Activated B cell treated with CpG ODN at 0.5 μM for 24 hours (primary cell): ENCODE measurements around the gene USPL1. TPM values are rescaled to one million over a fixed set of nuclear protein-coding genes. Genes with fewer than 3 reads are reported as not detected.

ENCODE experiments used
- ATAC-seq: fragments of 200-7000 bp; cut with Tn5 transposase; one replicate; pipeline ENCODE4 v1.10.0; 2021; ENCODE audit warnings: low read depth, mild to moderate bottlenecking, moderate library complexity
- CTCF ChIA-PET: fragments of 350-600 bp; sonication (Branson Sonifier 250); formaldehyde crosslinking; loops from one replicate; lab custom pipeline; 2021; ENCODE audit warnings: antibody characterized with exemption; lab: Charles Lee
- POLR2A ChIA-PET: fragments of 350-600 bp; sonication (Branson Sonifier 250); formaldehyde crosslinking; loops from one replicate; lab custom pipeline; 2021; ENCODE audit warnings: antibody characterized with exemption; lab: Charles Lee
- DNase-seq: peaks from one replicate; pipeline ENCODE4 v3.0.0; 2022
- H3K27ac Mint-ChIP-seq: one replicate; pipeline ENCODE4 v1.8.0; 2020; ENCODE audit warnings: mixed read lengths
- H3K27me3 Mint-ChIP-seq: one replicate; pipeline ENCODE4 v1.8.0; 2021; ENCODE audit warnings: mixed read lengths
- H3K36me3 Mint-ChIP-seq: one replicate; pipeline ENCODE4 v1.8.0; 2021; ENCODE audit warnings: low read depth, mixed read lengths
- H3K4me1 Mint-ChIP-seq: one replicate; pipeline ENCODE4 v1.8.0; 2021; ENCODE audit warnings: mixed read lengths
- H3K4me3 Mint-ChIP-seq: one replicate; pipeline ENCODE4 v1.8.0; 2020; ENCODE audit warnings: mild to moderate bottlenecking, mixed read lengths
- H3K9me3 Mint-ChIP-seq: one replicate; pipeline ENCODE4 v1.8.0; 2020; ENCODE audit warnings: mixed read lengths
- intact Hi-C: fragments of 100-400 bp; cut with micrococcal nuclease; formaldehyde crosslinking; loops from one replicate; pipeline ENCODE4 v1.15.1; 2024
- total RNA-seq: library from RNA; stranded (reverse); gene quantifications from 2 replicates; pipeline ENCODE4 v1.2.3, GENCODE V29; 2022
- TF ChIP-seq, protein P1 (sequence below): fragments of 200-600 bp; IDR thresholded peaks from one replicate; pipeline ENCODE4 v1.8.0; 2022; ENCODE audit warnings: antibody characterized with exemption, mild to moderate bottlenecking

USPL1 gene
- total RNA-seq, 1 donor from 2014 or later = 33.6 TPM

DNA sequence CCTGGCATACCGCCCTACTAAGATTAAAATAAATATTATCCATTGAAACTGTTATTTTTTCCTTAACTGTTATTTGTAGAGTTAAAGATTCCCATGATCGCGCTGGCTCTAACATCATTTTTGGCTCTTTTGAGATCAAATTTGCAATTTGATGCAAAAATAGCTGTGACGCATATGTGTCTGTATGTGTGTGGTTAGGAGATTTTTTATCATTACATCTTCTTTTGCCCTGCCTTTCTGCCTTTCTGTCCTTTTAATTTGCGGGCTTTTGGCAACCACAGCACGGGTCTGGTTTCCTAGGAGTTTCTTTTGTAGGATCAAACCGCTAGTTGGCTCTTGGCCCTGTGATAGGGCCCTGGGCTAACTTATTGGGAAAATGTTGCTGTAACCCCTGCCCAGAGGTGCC is 80.3 kb downstream of the USPL1 start:
- no peak for DNase-seq
- POLR2A ChIA-PET = no interaction called here
- Mint-ChIP-seq H3K27ac (no peak overlapping the region), H3K9me3 (no peaks in the 10 kb centered on the region), H3K4me1 (peaks cover 21% of the 10 kb centered on the region), H3K36me3 (no peaks in the 10 kb centered on the region), H3K27me3 (peaks cover 3% of the 10 kb centered on the region), H3K4me3 (no peak overlapping the region)
- CTCF ChIA-PET = no interaction called here
- no peak for ATAC-seq
- TF ChIP-seq, protein P1, sequence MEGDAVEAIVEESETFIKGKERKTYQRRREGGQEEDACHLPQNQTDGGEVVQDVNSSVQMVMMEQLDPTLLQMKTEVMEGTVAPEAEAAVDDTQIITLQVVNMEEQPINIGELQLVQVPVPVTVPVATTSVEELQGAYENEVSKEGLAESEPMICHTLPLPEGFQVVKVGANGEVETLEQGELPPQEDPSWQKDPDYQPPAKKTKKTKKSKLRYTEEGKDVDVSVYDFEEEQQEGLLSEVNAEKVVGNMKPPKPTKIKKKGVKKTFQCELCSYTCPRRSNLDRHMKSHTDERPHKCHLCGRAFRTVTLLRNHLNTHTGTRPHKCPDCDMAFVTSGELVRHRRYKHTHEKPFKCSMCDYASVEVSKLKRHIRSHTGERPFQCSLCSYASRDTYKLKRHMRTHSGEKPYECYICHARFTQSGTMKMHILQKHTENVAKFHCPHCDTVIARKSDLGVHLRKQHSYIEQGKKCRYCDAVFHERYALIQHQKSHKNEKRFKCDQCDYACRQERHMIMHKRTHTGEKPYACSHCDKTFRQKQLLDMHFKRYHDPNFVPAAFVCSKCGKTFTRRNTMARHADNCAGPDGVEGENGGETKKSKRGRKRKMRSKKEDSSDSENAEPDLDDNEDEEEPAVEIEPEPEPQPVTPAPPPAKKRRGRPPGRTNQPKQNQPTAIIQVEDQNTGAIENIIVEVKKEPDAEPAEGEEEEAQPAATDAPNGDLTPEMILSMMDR = no peak
- intact Hi-C loops = no loop called here

DNA sequence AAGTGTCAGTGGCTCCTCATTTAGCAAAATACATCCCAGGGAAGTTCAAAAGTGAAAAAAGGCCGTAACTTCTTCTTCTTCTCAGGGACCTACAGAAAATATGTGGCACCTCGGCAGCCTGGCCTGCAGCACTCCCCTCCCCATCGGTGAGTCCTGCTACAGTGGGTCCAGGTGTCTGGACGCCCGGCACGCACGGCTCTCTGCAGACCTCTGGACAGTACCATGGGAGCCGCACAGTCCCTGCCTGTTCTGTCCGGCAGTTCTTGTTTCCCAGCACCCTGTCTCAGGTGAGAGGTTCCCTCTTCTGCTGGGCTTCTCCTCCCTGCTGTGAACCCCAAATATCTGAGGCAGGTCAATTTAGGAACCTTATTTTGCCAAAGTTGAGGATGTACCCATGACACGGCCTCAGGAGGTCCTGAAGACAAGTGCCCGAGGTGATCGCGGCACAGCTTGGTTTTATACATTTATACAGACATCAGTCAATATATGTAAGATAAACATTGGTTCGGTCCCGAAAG is 80.8 kb downstream of the USPL1 start:
- no peak overlapping the region for H3K27ac Mint-ChIP-seq
- CTCF ChIA-PET = no interaction called here
- no peaks in the 10 kb centered on the region for H3K9me3 Mint-ChIP-seq
- DNase-seq (no peak), ATAC-seq (no peak)
- peaks cover 21% of the 10 kb centered on the region for H3K4me1 Mint-ChIP-seq
- intact Hi-C loops = no loop called here
- H3K27me3 Mint-ChIP-seq = peaks cover 3% of the 10 kb centered on the region
- TF ChIP-seq, protein P1 = no peak
- H3K36me3 Mint-ChIP-seq = no peaks in the 10 kb centered on the region
- no peak overlapping the region for H3K4me3 Mint-ChIP-seq
- POLR2A ChIA-PET = no interaction called here

DNA sequence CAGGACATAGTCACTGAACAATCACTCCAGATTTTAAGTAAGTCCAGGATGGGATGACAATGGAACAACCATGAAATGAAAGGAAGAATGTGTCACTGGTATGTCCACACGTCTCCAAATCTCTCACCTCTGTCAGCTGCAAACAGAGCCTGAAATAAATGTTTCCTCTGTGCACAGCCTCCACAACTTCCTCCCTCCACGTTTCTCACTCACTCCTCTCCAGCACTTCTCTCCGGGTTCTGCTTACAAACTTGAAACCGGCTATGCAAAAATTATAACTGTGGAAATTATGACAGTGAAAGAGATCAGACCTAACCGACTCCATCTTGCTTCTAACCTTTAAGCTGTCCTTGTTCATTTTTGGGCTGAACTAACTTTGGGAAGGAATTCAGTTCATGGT is 82.6 kb downstream of the USPL1 start:
- TF ChIP-seq, protein P1 = no peak
- no peak for ATAC-seq
- no peak for DNase-seq
- no peak overlapping the region for H3K27ac Mint-ChIP-seq
- POLR2A ChIA-PET = no interaction called here
- H3K9me3 Mint-ChIP-seq = no peaks in the 10 kb centered on the region
- no peaks in the 10 kb centered on the region for H3K27me3 Mint-ChIP-seq
- CTCF ChIA-PET = no interaction called here
- intact Hi-C loops = no loop called here
- H3K4me1 Mint-ChIP-seq = peaks cover 21% of the 10 kb centered on the region
- no peak overlapping the region for H3K4me3 Mint-ChIP-seq
- H3K36me3 Mint-ChIP-seq = no peaks in the 10 kb centered on the region

DNA sequence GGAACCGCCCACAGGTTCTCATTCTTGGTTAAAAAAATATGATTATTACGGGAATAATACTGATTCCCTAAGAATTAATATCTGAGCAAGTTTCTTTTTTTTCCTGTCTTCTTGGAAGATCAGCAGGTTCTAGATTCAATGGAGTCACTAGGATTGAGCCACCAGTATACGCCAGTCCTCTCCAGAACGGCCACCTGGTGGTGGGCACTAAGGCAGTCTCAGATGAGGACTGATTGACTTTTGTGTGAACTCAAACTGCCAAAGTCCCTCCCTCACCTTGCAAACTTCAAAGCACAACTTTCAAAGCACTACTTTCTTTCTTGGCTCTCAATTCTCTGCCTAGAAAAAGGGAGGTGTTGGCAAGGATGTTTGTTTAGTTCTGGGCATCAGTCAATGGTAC is 84.3 kb downstream of the USPL1 start:
- Mint-ChIP-seq H3K27me3 (no peaks in the 10 kb centered on the region), H3K9me3 (no peaks in the 10 kb centered on the region), H3K27ac (no peak overlapping the region), H3K4me3 (no peak overlapping the region), H3K36me3 (no peaks in the 10 kb centered on the region), H3K4me1 (peaks cover 10% of the 10 kb centered on the region)
- TF ChIP-seq, protein P1 = no peak
- intact Hi-C loops = no loop called here
- DNase-seq = no peak
- ChIA-PET CTCF (no interaction called here), POLR2A (no interaction called here)
- ATAC-seq = no peak

DNA sequence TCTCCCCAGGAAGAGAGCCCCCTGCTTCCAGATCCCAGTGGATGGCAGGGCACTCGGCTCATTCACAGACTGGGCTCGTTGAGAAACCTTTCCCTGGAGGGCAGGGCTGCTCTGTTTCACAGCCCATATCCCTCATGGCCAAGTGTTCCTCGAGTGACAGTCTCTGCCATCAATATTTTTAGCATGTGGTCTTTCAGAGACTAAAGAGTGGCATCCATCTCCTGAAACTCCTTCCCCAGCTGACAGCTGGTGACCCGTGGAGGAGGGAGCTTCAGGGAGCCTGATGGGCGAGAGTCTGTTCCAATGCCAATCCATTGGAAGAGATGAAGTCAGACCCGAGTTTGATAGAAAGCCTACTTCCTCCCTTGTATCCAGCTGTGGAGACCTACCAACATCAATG is 86.9 kb downstream of the USPL1 start:
- no peaks in the 10 kb centered on the region for H3K9me3 Mint-ChIP-seq
- CTCF ChIA-PET = no interaction called here
- TF ChIP-seq, protein P1 = no peak
- no peak overlapping the region for H3K27ac Mint-ChIP-seq
- POLR2A ChIA-PET = no interaction called here
- no peak overlapping the region for H3K4me3 Mint-ChIP-seq
- H3K4me1 Mint-ChIP-seq = peaks cover 3% of the 10 kb centered on the region
- no peaks in the 10 kb centered on the region for H3K27me3 Mint-ChIP-seq
- intact Hi-C loops = no loop called here
- ATAC-seq = no peak
- H3K36me3 Mint-ChIP-seq = no peaks in the 10 kb centered on the region
- no peak for DNase-seq
